HepG2 (cell line): Measurements from ENCODE around the gene TLDC2. TPM values are rescaled to one million over a fixed set of nuclear protein-coding genes. Genes with fewer than 3 reads are reported as not detected.

Experiments used
- AFF4 ChIP-seq: sonication (generic); formaldehyde crosslinking; IDR thresholded peaks from 2 replicates; pipeline ENCODE4 v1.4.0; 2020; ENCODE audit warnings: missing genetic modification reagents
- ATF7 ChIP-seq, 2 experiments: fragments of 450-650 bp in 1 of 2; sonication (generic) in 1 of 2; formaldehyde crosslinking in 1 of 2; IDR thresholded peaks; 2 replicates each; pipeline versions ENCODE4 v1.4.0 to v1.6.1; 2016 to 2020; ENCODE audit warnings: antibody characterized with exemption in 1 of 2, mild to moderate bottlenecking in 1 of 2, missing genetic modification reagents in 1 of 2
- ATM ChIP-seq: fragments of 450-650 bp; IDR thresholded peaks from 2 replicates; pipeline ENCODE4 v1.7.1; 2017; ENCODE audit warnings: mild to moderate bottlenecking, borderline replicate concordance
- CEBPG ChIP-seq: IDR thresholded peaks from 2 replicates; pipeline ENCODE4 v1.6.1; 2016
- CHD4 ChIP-seq: fragments of 200-600 bp; sonication (generic); IDR thresholded peaks from 2 replicates; pipeline ENCODE4 v1.7.0; 2017; ENCODE audit warnings: mild to moderate bottlenecking, low read length, borderline replicate concordance
- JDP2 ChIP-seq: sonication (generic); formaldehyde crosslinking; IDR thresholded peaks from 2 replicates; pipeline ENCODE4 v1.8.1; 2022; ENCODE audit warnings: missing genetic modification reagents, borderline replicate concordance
- KLF15 ChIP-seq: sonication (generic); formaldehyde crosslinking; IDR thresholded peaks from 2 replicates; pipeline ENCODE4 v1.8.1; 2023; ENCODE audit warnings: borderline replicate concordance, mild to moderate bottlenecking, inconsistent platforms, missing genetic modification reagents, mixed read lengths
- KLF16 ChIP-seq, 2 experiments: sonication (generic) in 1 of 2; formaldehyde crosslinking in 1 of 2; IDR thresholded peaks; 2 replicates each; pipeline versions ENCODE4 v1.6.1 to v1.8.0; 2016 to 2023; ENCODE audit warnings: missing genetic modification reagents in 2 of 2, missing compliant biosample characterization in 1 of 2
- KLF6 ChIP-seq: IDR thresholded peaks from 2 replicates; pipeline ENCODE4 v1.8.0; 2016; ENCODE audit warnings: missing biosample characterization, missing genetic modification reagents
- NCOR1 ChIP-seq: fragments of 200-600 bp; sonication (generic); IDR thresholded peaks from 2 replicates; pipeline ENCODE4 v1.7.0; 2017; ENCODE audit warnings: antibody characterized with exemption, low read length, borderline replicate concordance
- PAX8 ChIP-seq: sonication (generic); formaldehyde crosslinking; IDR thresholded peaks from 2 replicates; pipeline ENCODE4 v1.8.0; 2022; ENCODE audit warnings: mild to moderate bottlenecking, missing genetic modification reagents, borderline replicate concordance
- PITX1 ChIP-seq: sonication (generic); formaldehyde crosslinking; IDR thresholded peaks from 2 replicates; pipeline ENCODE4 v1.5.1; 2020; ENCODE audit warnings: mild to moderate bottlenecking, missing genetic modification reagents
- SYNCRIP ChIP-seq: fragments of 200-400 bp; formaldehyde crosslinking; IDR thresholded peaks from 2 replicates; pipeline ENCODE4 v1.6.1; 2018; ENCODE audit warnings: mild to moderate bottlenecking, low read depth, low read length; ENCODE audit not compliant: insufficient read depth
- TFDP1 ChIP-seq: IDR thresholded peaks from 2 replicates; pipeline ENCODE4 v1.6.1; 2016; ENCODE audit warnings: missing compliant biosample characterization, missing genetic modification reagents, borderline replicate concordance
- ZNF563 ChIP-seq: sonication (generic); formaldehyde crosslinking; IDR thresholded peaks from 2 replicates; pipeline ENCODE4 v1.8.0; 2022; ENCODE audit warnings: mild to moderate bottlenecking, moderate library complexity, missing genetic modification reagents
- ZNF652 ChIP-seq: IDR thresholded peaks from 2 replicates; pipeline ENCODE4 v1.6.1; 2016; ENCODE audit warnings: low read depth, borderline replicate concordance
- ZNF737 ChIP-seq: sonication (generic); formaldehyde crosslinking; IDR thresholded peaks from 2 replicates; pipeline ENCODE4 v1.5.0; 2020; ENCODE audit warnings: missing genetic modification reagents, mild to moderate bottlenecking, borderline replicate concordance
- ZSCAN12 ChIP-seq: sonication (generic); formaldehyde crosslinking; IDR thresholded peaks from 2 replicates; pipeline ENCODE4 v1.9.0; 2021; ENCODE audit warnings: mild to moderate bottlenecking, missing genetic modification reagents
- ZSCAN31 ChIP-seq: sonication (generic); formaldehyde crosslinking; IDR thresholded peaks from 2 replicates; pipeline ENCODE4 v1.5.0; 2020; ENCODE audit warnings: low read depth, mild to moderate bottlenecking, missing genetic modification reagents
- polyA plus RNA-seq, 8 experiments: library from polyadenylated mRNA; depleted of rRNA in 3 of 8; stranded (reverse) in 7 of 8; unstranded in 1 of 8; fragments of >200 nt; fragmentation: Illumina TruSeq in 4 of 8; extraction: Trizol in 4 of 8; gene quantifications; 2 replicates each; pipeline versions ENCODE4 v1.2.1 to v1.2.3, GENCODE V29; 2011 to 2016; ENCODE audit warnings: low read depth in 4 of 8, missing spikeins in 1 of 8, mixed read lengths in 1 of 8; ENCODE audit not compliant: insufficient read depth in 1 of 8
- total RNA-seq, 5 experiments: library from RNA; depleted of rRNA; stranded (reverse); fragments of >200 nt; fragmentation: Illumina TruSeq; extraction: Trizol; gene quantifications; 2 replicates each; pipeline ENCODE4 v1.2.3, GENCODE V29; 2016; ENCODE audit warnings: low read depth in 1 of 5
- TF ChIP-seq, protein P1 (sequence below): sonication (generic); formaldehyde crosslinking; IDR thresholded peaks from 2 replicates; pipeline ENCODE4 v1.8.0; 2022; ENCODE audit warnings: missing genetic modification reagents, mild to moderate bottlenecking, moderate library complexity, borderline replicate concordance
- TF ChIP-seq, protein P2 (sequence below): sonication (generic); formaldehyde crosslinking; IDR thresholded peaks from 2 replicates; pipeline ENCODE4 v1.4.0; 2020; ENCODE audit warnings: missing genetic modification reagents

The TLDC2 gene
- total and polyA plus RNA-seq, 2 of the 13 experiments (the other 11 are each of a cell fraction or from before 2014, with no cell fraction given) = 1.5 to 1.6 TPM

DNA sequence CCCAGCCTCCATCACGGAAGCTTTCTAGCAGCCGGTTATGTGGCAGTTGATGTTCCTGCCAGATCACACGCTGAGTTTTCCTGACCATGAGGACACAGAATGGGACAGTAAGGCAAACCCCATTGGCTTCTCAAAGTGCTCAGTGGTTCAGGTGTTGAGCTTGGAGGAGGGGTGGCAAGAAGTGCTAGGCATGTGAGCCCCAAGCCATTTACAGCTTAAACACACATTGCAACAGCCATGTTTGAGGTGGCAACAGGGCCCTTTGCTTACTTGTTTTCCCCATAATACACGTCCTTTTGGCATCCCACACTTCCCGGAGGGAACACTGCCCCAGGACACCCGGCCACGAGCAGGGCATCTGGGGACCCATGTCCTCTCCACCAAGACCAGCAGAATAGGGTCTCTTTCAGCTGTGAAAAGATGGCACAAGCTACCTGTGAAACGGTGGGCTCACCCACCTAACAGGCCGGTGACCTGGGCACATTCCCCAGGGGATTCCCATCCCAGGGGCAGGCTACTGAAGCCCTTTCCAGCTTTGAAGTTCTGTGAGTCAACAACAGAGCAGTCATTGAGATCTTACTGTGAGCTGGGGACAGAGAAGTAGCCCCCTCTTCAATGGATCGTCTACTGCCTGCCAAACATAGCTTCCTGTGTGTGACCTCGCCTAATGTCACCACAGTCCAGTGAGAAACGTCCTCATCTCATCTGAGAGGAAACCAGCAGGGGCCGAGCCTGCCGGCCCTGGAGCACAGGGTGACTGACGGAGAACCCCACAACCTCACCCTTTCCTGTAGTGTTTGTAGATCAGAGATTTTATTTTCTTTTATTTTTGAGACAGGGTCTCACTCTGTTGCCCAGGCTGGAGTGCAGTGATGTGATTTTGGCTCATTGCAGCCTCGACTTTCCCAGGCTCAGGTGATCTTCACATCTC, 4.0 kb upstream of the TLDC2 start (continued):
- TF ChIP-seq TFDP1 (CRISPR knock-in tag) (peak; percentile 5; the same call in 1 of the 2 replicates), KLF16 (CRISPR knock-in tag; IDR thresholded peaks at IDR 0.05) (peak in 1 of 2 experiments; percentile 37; a peak in 1 of 4 replicates), ATM (no peak), ZSCAN12 (CRISPR knock-in tag) (no peak), AFF4 (no peak), ZSCAN31 (CRISPR knock-in tag) (peak; percentile 92; the same call in 1 of the 2 replicates), CHD4 (peak; percentile 92), KLF15 (CRISPR knock-in tag) (no peak), CEBPG (CRISPR knock-in tag) (peak; percentile 64), SYNCRIP (no peak), ZNF652 (CRISPR knock-in tag) (no peak), ATF7 (IDR thresholded peaks at IDR 0.05) (no peak), ATF7 (CRISPR knock-in tag; IDR thresholded peaks at IDR 0.05) (no peak; the same call in none of the 2 replicates), ZNF563 (CRISPR knock-in tag) (no peak), JDP2 (CRISPR knock-in tag) (no peak), PITX1 (CRISPR knock-in tag) (peak; percentile 87), PAX8 (CRISPR knock-in tag) (no peak), NCOR1 (0 out of 2 replicates have a peak, but pooled peaks have one; percentile 1), ZNF737 (CRISPR knock-in tag) (peak; percentile 74; the same call in 1 of the 2 replicates), KLF6 (no peak)
- TF ChIP-seq, protein P1, sequence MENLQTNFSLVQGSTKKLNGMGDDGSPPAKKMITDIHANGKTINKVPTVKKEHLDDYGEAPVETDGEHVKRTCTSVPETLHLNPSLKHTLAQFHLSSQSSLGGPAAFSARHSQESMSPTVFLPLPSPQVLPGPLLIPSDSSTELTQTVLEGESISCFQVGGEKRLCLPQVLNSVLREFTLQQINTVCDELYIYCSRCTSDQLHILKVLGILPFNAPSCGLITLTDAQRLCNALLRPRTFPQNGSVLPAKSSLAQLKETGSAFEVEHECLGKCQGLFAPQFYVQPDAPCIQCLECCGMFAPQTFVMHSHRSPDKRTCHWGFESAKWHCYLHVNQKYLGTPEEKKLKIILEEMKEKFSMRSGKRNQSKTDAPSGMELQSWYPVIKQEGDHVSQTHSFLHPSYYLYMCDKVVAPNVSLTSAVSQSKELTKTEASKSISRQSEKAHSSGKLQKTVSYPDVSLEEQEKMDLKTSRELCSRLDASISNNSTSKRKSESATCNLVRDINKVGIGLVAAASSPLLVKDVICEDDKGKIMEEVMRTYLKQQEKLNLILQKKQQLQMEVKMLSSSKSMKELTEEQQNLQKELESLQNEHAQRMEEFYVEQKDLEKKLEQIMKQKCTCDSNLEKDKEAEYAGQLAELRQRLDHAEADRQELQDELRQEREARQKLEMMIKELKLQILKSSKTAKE (CRISPR knock-in tag) = 0 out of 2 replicates have a peak, but pooled peaks have one; percentile 45
- TF ChIP-seq, protein P2, sequence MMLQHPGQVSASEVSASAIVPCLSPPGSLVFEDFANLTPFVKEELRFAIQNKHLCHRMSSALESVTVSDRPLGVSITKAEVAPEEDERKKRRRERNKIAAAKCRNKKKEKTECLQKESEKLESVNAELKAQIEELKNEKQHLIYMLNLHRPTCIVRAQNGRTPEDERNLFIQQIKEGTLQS (CRISPR knock-in tag) = no peak
